ENCODE results near the gene SLC39A11.

The SLC39A11 gene

DNA sequence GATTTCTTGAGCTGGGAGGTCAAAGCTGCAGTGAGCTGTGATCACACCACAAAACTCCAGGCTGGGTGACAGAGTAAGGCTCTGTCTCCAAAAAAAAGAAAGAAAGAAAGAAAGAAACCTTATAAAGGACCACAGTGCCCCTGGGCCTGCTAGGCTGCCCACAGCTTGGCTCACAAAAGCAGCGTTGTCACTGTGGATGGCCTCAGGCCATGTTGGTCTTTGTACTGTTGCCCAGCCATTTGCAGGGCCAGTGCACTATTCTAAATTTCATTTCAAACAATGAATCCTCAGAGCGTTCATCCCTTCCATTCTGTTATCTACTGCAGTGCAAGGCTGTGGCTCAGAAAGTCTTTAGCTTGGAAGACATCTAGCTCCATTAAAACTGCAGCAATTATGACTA lies 208.4 kb downstream of the SLC39A11 start:
- ATAC-seq: no peak
- TF ChIP-seq ZNF8 (CRISPR knock-in tag; IDR thresholded peaks at IDR 0.05): no peak

DNA sequence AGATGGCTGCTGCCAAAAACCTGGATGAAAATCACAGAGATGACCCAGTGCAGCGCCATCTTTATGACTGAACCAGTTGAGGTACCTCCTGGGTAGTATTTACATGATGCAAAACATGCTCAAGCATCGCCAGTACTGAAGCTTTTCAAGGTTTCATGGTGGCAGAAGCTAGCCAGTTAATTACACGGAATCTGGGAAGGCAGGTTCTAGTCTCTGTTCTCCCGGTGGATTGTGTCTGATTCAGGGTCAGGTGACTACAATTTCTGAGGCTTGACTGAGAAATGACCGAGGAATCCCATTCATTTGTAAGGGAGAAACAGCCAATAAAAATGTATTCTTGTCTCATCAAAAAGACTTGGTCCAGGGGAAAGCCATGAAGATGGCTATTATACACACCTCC lies 209.1 kb downstream of the SLC39A11 start:
- ATAC-seq: no peak
- TF ChIP-seq, protein P1, sequence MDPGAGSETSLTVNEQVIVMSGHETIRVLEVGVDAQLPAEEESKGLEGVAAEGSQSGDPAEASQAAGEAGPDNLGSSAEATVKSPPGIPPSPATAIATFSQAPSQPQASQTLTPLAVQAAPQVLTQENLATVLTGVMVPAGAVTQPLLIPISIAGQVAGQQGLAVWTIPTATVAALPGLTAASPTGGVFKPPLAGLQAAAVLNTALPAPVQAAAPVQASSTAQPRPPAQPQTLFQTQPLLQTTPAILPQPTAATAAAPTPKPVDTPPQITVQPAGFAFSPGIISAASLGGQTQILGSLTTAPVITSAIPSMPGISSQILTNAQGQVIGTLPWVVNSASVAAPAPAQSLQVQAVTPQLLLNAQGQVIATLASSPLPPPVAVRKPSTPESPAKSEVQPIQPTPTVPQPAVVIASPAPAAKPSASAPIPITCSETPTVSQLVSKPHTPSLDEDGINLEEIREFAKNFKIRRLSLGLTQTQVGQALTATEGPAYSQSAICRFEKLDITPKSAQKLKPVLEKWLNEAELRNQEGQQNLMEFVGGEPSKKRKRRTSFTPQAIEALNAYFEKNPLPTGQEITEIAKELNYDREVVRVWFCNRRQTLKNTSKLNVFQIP (CRISPR knock-in tag; IDR thresholded peaks at IDR 0.05; ENCODE audit: borderline replicate concordance, low read depth): no peak
- TF ChIP-seq CSDC2 (CRISPR knock-in tag; IDR thresholded peaks at IDR 0.05) (no peak), SNAI2 (CRISPR knock-in tag; IDR thresholded peaks at IDR 0.05) (no peak), TOX (CRISPR knock-in tag; IDR thresholded peaks at IDR 0.05; ENCODE audit: borderline replicate concordance) (no peak), TCF4 (CRISPR knock-in tag; IDR thresholded peaks at IDR 0.05; ENCODE audit: borderline replicate concordance) (no peak), ISL1 (CRISPR knock-in tag; IDR thresholded peaks at IDR 0.05) (no peak), ZNF70 (CRISPR knock-in tag; IDR thresholded peaks at IDR 0.05) (no peak), ZFP30 (CRISPR knock-in tag; IDR thresholded peaks at IDR 0.05) (no peak), ESRRG (CRISPR knock-in tag; IDR thresholded peaks at IDR 0.05) (no peak), ZNF565 (CRISPR knock-in tag; conservative IDR thresholded peaks at IDR 0.05; ENCODE audit: low read depth) (no peak), ZNF8 (CRISPR knock-in tag; IDR thresholded peaks at IDR 0.05) (no peak)
- TF ChIP-seq, protein P2, sequence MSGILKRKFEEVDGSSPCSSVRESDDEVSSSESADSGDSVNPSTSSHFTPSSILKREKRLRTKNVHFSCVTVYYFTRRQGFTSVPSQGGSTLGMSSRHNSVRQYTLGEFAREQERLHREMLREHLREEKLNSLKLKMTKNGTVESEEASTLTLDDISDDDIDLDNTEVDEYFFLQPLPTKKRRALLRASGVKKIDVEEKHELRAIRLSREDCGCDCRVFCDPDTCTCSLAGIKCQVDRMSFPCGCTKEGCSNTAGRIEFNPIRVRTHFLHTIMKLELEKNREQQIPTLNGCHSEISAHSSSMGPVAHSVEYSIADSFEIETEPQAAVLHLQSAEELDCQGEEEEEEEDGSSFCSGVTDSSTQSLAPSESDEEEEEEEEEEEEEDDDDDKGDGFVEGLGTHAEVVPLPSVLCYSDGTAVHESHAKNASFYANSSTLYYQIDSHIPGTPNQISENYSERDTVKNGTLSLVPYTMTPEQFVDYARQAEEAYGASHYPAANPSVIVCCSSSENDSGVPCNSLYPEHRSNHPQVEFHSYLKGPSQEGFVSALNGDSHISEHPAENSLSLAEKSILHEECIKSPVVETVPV (CRISPR knock-in tag; IDR thresholded peaks at IDR 0.05): no peak
- TF ChIP-seq, protein P3, sequence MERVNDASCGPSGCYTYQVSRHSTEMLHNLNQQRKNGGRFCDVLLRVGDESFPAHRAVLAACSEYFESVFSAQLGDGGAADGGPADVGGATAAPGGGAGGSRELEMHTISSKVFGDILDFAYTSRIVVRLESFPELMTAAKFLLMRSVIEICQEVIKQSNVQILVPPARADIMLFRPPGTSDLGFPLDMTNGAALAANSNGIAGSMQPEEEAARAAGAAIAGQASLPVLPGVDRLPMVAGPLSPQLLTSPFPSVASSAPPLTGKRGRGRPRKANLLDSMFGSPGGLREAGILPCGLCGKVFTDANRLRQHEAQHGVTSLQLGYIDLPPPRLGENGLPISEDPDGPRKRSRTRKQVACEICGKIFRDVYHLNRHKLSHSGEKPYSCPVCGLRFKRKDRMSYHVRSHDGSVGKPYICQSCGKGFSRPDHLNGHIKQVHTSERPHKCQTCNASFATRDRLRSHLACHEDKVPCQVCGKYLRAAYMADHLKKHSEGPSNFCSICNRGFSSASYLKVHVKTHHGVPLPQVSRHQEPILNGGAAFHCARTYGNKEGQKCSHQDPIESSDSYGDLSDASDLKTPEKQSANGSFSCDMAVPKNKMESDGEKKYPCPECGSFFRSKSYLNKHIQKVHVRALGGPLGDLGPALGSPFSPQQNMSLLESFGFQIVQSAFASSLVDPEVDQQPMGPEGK (CRISPR knock-in tag; IDR thresholded peaks at IDR 0.05; ENCODE audit: borderline replicate concordance): no peak
- TF ChIP-seq, protein P4, sequence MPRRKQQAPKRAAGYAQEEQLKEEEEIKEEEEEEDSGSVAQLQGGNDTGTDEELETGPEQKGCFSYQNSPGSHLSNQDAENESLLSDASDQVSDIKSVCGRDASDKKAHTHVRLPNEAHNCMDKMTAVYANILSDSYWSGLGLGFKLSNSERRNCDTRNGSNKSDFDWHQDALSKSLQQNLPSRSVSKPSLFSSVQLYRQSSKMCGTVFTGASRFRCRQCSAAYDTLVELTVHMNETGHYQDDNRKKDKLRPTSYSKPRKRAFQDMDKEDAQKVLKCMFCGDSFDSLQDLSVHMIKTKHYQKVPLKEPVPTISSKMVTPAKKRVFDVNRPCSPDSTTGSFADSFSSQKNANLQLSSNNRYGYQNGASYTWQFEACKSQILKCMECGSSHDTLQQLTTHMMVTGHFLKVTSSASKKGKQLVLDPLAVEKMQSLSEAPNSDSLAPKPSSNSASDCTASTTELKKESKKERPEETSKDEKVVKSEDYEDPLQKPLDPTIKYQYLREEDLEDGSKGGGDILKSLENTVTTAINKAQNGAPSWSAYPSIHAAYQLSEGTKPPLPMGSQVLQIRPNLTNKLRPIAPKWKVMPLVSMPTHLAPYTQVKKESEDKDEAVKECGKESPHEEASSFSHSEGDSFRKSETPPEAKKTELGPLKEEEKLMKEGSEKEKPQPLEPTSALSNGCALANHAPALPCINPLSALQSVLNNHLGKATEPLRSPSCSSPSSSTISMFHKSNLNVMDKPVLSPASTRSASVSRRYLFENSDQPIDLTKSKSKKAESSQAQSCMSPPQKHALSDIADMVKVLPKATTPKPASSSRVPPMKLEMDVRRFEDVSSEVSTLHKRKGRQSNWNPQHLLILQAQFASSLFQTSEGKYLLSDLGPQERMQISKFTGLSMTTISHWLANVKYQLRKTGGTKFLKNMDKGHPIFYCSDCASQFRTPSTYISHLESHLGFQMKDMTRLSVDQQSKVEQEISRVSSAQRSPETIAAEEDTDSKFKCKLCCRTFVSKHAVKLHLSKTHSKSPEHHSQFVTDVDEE (CRISPR knock-in tag; IDR thresholded peaks at IDR 0.05): no peak

DNA sequence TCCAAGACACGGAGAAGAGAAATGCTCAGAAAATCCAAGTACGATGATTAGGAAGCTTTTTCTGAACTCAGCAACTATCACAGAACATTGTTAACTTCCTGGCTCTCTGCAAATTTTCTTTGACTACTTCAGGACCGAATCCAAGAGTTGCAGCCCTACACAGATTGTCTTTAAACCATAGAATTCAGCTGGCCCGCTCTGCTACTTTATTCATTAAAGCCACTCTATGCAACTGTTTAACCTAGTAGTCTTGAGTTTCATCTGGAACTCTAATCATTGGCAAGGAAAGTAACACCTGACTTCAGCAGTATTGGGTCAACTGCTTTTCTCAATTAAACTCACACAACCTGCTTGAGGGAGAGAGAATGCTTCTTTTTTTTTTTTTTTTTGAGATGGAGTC lies 210.1 kb downstream of the SLC39A11 start:
- TF ChIP-seq BACH2 (CRISPR knock-in tag; IDR thresholded peaks at IDR 0.05; ENCODE audit: borderline replicate concordance) (no peak), PPARA (CRISPR knock-in tag; IDR thresholded peaks at IDR 0.05; ENCODE audit: borderline replicate concordance) (no peak), ESRRG (CRISPR knock-in tag; IDR thresholded peaks at IDR 0.05) (no peak), TCF4 (CRISPR knock-in tag; IDR thresholded peaks at IDR 0.05; ENCODE audit: borderline replicate concordance) (no peak), ZNF70 (CRISPR knock-in tag; IDR thresholded peaks at IDR 0.05) (no peak), ZFP30 (CRISPR knock-in tag; IDR thresholded peaks at IDR 0.05) (no peak), TOX (CRISPR knock-in tag; IDR thresholded peaks at IDR 0.05; ENCODE audit: borderline replicate concordance) (no peak), CSDC2 (CRISPR knock-in tag; IDR thresholded peaks at IDR 0.05) (no peak), ZNF8 (CRISPR knock-in tag; IDR thresholded peaks at IDR 0.05) (no peak), RARB (CRISPR knock-in tag; IDR thresholded peaks at IDR 0.05) (no peak), ZNF565 (CRISPR knock-in tag; conservative IDR thresholded peaks at IDR 0.05; ENCODE audit: low read depth) (no peak), ZC3H10 (CRISPR knock-in tag; IDR thresholded peaks at IDR 0.05) (no peak), ISL1 (CRISPR knock-in tag; IDR thresholded peaks at IDR 0.05) (no peak), ARNTL (CRISPR knock-in tag; IDR thresholded peaks at IDR 0.05; ENCODE audit: borderline replicate concordance, low read depth) (no peak), GLIS3 (CRISPR knock-in tag; IDR thresholded peaks at IDR 0.05) (no peak)
- TF ChIP-seq, protein P1 (CRISPR knock-in tag; IDR thresholded peaks at IDR 0.05; ENCODE audit: borderline replicate concordance, low read depth): no peak
- TF ChIP-seq, protein P2 (CRISPR knock-in tag; IDR thresholded peaks at IDR 0.05): no peak
- TF ChIP-seq, protein P3 (CRISPR knock-in tag; IDR thresholded peaks at IDR 0.05; ENCODE audit: borderline replicate concordance): no peak
- TF ChIP-seq, protein P5, sequence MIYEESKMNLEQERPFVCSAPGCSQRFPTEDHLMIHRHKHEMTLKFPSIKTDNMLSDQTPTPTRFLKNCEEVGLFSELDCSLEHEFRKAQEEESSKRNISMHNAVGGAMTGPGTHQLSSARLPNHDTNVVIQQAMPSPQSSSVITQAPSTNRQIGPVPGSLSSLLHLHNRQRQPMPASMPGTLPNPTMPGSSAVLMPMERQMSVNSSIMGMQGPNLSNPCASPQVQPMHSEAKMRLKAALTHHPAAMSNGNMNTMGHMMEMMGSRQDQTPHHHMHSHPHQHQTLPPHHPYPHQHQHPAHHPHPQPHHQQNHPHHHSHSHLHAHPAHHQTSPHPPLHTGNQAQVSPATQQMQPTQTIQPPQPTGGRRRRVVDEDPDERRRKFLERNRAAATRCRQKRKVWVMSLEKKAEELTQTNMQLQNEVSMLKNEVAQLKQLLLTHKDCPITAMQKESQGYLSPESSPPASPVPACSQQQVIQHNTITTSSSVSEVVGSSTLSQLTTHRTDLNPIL (CRISPR knock-in tag; IDR thresholded peaks at IDR 0.05; ENCODE audit: low read depth): no peak
- no peak for ATAC-seq

Measured in SK-N-SH treated with all-trans-retinoic acid at 6 μM for 48 hours (cell line).